MM.1S (cell line): ENCODE results near the gene CCSER1.

Source experiments
- CTCF ChIP-seq: fragments of 300-600 bp; sonication (generic); IDR thresholded peaks from 2 replicates; pipeline ENCODE4 v1.5.1; 2016; ENCODE audit warnings: antibody characterized with exemption, low read length, mixed read lengths
- EZH2 ChIP-seq: fragments of 300-600 bp; sonication (generic); optimal IDR thresholded peaks from 2 replicates; pipeline ENCODE3; 2017; ENCODE audit warnings: low read depth, mild to moderate bottlenecking, antibody characterized with exemption, low read length, mixed read lengths
- EZH2phosphoT487 ChIP-seq: fragments of 300-600 bp; sonication (generic); IDR thresholded peaks from 2 replicates; pipeline ENCODE4 v1.6.1; 2018; ENCODE audit warnings: antibody characterized with exemption, low read length

DNA sequence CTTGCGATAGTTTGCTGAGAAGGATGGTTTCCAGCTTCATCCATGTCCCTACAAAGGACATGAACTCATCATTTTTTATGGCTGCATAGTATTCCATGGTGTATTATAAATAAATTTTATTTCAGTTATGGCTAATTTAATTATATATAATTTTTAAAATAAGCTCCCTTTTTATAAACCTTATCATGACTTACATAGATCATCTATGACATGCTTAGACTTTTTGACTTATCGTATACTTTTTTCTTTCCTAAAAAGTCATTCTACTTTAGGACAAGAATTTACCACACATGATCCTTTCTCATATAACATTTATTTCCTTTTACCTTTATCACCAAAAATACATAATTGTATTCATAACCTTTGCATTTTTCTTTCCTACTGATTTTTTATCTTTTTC lies 376.5 kb downstream of the CCSER1 start:
- no peak for TF ChIP-seq CTCF
- TF ChIP-seq EZH2, result no peak
- TF ChIP-seq EZH2phosphoT487, result no peak
